HG02938 (cell line): ENCODE results near the gene DGCR2.
A peak's percentile ranks its signal among the peaks of the same experiment; 100 is the strongest.

Experiments used
- ATAC-seq: cut with Tn5 transposase; IDR thresholded peaks from one replicate; pipeline ENCODE4 v1.9.1; 2021; ENCODE audit warnings: mild to moderate bottlenecking, moderate library complexity; ENCODE audit not compliant: unreplicated experiment

The DGCR2 gene

GRCh38 chr22:19146215-19146968 is 24.2 kb upstream of the DGCR2 start:
- ATAC-seq, result no peak

- peak; percentile 5 for ATAC-seq
Observed at GRCh38 chr22:19143967-19144400, 21.8 kb upstream of the DGCR2 start.

GRCh38 chr22:19143212-19143611 is 21.0 kb upstream of the DGCR2 start:
- ATAC-seq, result no peak

- no peak for ATAC-seq
Observed at GRCh38 chr22:19142394-19142793, 20.2 kb upstream of the DGCR2 start.

- no peak for ATAC-seq
Observed at GRCh38 chr22:19139974-19140373, 17.8 kb upstream of the DGCR2 start.

GRCh38 chr22:19139001-19139356 is 16.8 kb upstream of the DGCR2 start:
- no peak for ATAC-seq

- no peak for ATAC-seq
Observed at GRCh38 chr22:19138217-19139000, 16.2 kb upstream of the DGCR2 start.

GRCh38 chr22:19137384-19138216 is 15.4 kb upstream of the DGCR2 start:
- ATAC-seq, result no peak

- no peak for ATAC-seq
Observed at GRCh38 chr22:19136915-19137314, 14.7 kb upstream of the DGCR2 start.

GRCh38 chr22:19134874-19135273 is 12.7 kb upstream of the DGCR2 start:
- no peak for ATAC-seq

- ATAC-seq, result no peak
Observed at GRCh38 chr22:19134176-19134831, 12.1 kb upstream of the DGCR2 start.

GRCh38 chr22:19133561-19133960 is 11.3 kb upstream of the DGCR2 start:
- ATAC-seq, result no peak

GRCh38 chr22:19132693-19133400 is 10.6 kb upstream of the DGCR2 start:
- no peak for ATAC-seq

- no peak for ATAC-seq
Observed at GRCh38 chr22:19132153-19132552, 9.9 kb upstream of the DGCR2 start.

GRCh38 chr22:19131685-19132015 is 9.4 kb upstream of the DGCR2 start:
- ATAC-seq, result no peak

- no peak for ATAC-seq
Observed at GRCh38 chr22:19130959-19131684, 8.9 kb upstream of the DGCR2 start, which contains the start of gene TSSK2. Gene TSSK2, plus strand, starts transcription at chr22:19131308. Its CDS starts 92 bp downstream, at chr22:19131400.

GRCh38 chr22:19129871-19130270 is 7.7 kb upstream of the DGCR2 start:
- no peak for ATAC-seq

- no peak for ATAC-seq
Observed at GRCh38 chr22:19128946-19129727, 6.9 kb upstream of the DGCR2 start.

- ATAC-seq, result no peak
Observed at GRCh38 chr22:19128009-19128401, 5.8 kb upstream of the DGCR2 start.
